GM12873 (cell line): Measurements from ENCODE around the gene SF3A1.

Experiments used
- TF ChIP-seq, protein P1 (sequence below): IDR thresholded peaks from 2 replicates; pipeline ENCODE4 v1.5.1; 2012; ENCODE audit warnings: low read depth, mild to moderate bottlenecking, moderate library complexity, low read length, control low read depth; ENCODE audit not compliant: insufficient read depth; ENCODE audit errors: missing control alignments

The SF3A1 gene

GRCh38 chr22:30357236-30357570 is 509 bp upstream of the SF3A1 start:
- TF ChIP-seq, protein P1, sequence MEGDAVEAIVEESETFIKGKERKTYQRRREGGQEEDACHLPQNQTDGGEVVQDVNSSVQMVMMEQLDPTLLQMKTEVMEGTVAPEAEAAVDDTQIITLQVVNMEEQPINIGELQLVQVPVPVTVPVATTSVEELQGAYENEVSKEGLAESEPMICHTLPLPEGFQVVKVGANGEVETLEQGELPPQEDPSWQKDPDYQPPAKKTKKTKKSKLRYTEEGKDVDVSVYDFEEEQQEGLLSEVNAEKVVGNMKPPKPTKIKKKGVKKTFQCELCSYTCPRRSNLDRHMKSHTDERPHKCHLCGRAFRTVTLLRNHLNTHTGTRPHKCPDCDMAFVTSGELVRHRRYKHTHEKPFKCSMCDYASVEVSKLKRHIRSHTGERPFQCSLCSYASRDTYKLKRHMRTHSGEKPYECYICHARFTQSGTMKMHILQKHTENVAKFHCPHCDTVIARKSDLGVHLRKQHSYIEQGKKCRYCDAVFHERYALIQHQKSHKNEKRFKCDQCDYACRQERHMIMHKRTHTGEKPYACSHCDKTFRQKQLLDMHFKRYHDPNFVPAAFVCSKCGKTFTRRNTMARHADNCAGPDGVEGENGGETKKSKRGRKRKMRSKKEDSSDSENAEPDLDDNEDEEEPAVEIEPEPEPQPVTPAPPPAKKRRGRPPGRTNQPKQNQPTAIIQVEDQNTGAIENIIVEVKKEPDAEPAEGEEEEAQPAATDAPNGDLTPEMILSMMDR = no peak

- TF ChIP-seq, protein P1 = no peak
Observed at GRCh38 chr22:30354644-30355043, 2.0 kb downstream of the SF3A1 start.

DNA sequence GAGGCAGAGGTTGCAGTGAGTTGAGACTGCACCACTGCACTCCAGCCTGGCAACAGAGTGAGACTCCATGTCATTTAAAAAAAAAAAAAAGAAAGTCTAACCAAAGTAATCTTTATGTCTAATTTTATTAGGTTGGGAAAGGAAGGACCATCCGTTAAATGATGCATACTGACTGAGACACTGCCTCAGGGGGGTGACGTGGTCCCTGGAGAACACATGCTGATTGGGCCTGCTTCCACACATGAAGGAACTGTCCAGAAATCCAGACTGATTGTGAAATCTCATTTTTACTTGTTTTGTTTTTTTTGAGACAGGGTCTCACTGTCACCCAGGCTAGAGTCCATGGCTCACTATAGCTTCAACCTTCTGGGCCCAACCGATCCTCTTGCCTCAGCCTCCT is 5.5 kb downstream of the SF3A1 start:
- TF ChIP-seq, protein P1 = no peak

GRCh38 chr22:30348809-30349208 is 7.9 kb downstream of the SF3A1 start:
- TF ChIP-seq, protein P1 = no peak

- TF ChIP-seq, protein P1 = no peak
Observed at GRCh38 chr22:30348404-30348803, 8.3 kb downstream of the SF3A1 start.

DNA sequence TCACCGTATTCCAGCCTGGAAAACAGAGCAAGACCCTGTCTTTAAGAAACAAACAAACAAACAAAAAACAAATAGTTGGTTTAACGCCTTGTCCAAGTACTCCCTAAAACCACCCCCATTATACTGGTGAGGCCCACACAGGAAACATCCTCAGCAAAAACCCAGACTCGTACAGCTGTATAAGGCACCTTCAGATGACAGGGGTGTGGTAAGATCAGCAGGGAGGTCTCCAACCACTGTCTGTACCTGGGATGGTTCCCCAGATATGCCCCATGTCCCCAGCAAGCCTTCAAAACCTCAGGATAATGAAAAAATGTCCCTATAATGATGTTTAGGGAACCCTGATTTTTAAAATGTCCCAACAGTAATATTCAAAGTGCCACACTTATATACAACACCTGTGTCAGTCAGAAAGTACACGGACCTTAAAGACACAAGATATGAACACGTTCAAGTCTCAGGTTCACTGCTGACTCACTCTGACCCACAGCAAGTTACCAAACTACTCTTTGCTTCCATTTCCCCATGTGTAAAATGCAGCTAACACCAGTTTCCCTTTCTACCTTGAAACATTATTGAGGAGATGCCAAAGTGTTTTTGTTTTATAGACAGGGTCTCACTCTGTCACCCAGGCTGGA is 9.3 kb downstream of the SF3A1 start:
- TF ChIP-seq, protein P1 = no peak

GRCh38 chr22:30344447-30345200 is 12.1 kb downstream of the SF3A1 start:
- TF ChIP-seq, protein P1 = no peak
